B cell (primary cell): ENCODE measurements around the gene CD36. TPM values are rescaled to one million over a fixed set of nuclear protein-coding genes. Genes with fewer than 3 reads are reported as not detected.

Experiments
- ATAC-seq: fragments of 200-7000 bp; cut with Tn5 transposase; one replicate; pipeline ENCODE4 v1.10.0; 2021; ENCODE audit warnings: low read depth, mild to moderate bottlenecking, moderate number of reproducible peaks, moderate library complexity
- CTCF ChIA-PET: fragments of 350-600 bp; sonication (Branson Sonifier 250); formaldehyde crosslinking; loops from one replicate; lab custom pipeline; 2021; ENCODE audit warnings: antibody characterized with exemption, inconsistent platforms; lab: Charles Lee
- POLR2A ChIA-PET: fragments of 350-600 bp; sonication (Branson Sonifier 250); formaldehyde crosslinking; loops from one replicate; lab custom pipeline; 2021; ENCODE audit warnings: antibody characterized with exemption; lab: Charles Lee
- DNase-seq: peaks from one replicate; pipeline ENCODE4 v3.0.0; 2013
- H2AFZ ChIP-seq: 2 replicates; pipeline ENCODE4 v1.6.1; 2012; ENCODE audit warnings: mild to moderate bottlenecking, low read depth, low read length; ENCODE audit not compliant: insufficient read depth, poor library complexity, severe bottlenecking
- H3K27ac ChIP-seq, 2 donors: 1 replicate in 1 of 2; 2 replicates in 1 of 2; pipeline ENCODE4 v1.5.1; 2012 to 2013; ENCODE audit warnings: low read length in 2 of 2, mild to moderate bottlenecking in 2 of 2, moderate library complexity in 1 of 2
- H3K27me3 ChIP-seq, 4 experiments: fragments of 200-600 bp in 1 of 4; sonication (generic) in 1 of 4; replicated peaks in 1 of 4; 1 replicate in 2 of 4; 2 replicates in 2 of 4; pipeline versions ENCODE4 v1.6.1 to v1.7.0; 2013 to 2016; ENCODE audit warnings: low read length in 3 of 4, mild to moderate bottlenecking in 2 of 4, mixed read lengths in 1 of 4, moderate library complexity in 1 of 4; ENCODE audit not compliant: insufficient read depth in 4 of 4, control insufficient read depth in 3 of 4; ENCODE audit errors: control extremely low read depth in 1 of 4
- H3K36me3 ChIP-seq, 2 experiments: replicated peaks in 1 of 2; 1 replicate in 1 of 2; 2 replicates in 1 of 2; pipeline versions ENCODE4 v1.6.1 to v1.7.1; 2013; ENCODE audit warnings: low read length in 1 of 2; ENCODE audit not compliant: insufficient read depth in 2 of 2, control insufficient read depth in 1 of 2; ENCODE audit errors: control extremely low read depth in 1 of 2, extremely low read depth in 1 of 2
- H3K4me1 ChIP-seq, 2 donors: fragments of 200-600 bp in 1 of 2; sonication (generic) in 1 of 2; 1 replicate in 1 of 2; 2 replicates in 1 of 2; pipeline versions ENCODE4 v1.5.1 to v1.6.1; 2013 to 2017; ENCODE audit warnings: low read length in 2 of 2; ENCODE audit not compliant: control insufficient read depth in 2 of 2, insufficient read depth in 2 of 2
- H3K4me2 ChIP-seq: replicated peaks from 2 replicates; pipeline ENCODE3; 2012; ENCODE audit warnings: mild to moderate bottlenecking, low read depth, low read length; ENCODE audit not compliant: poor library complexity, severe bottlenecking
- H3K4me3 ChIP-seq, 5 experiments: fragments of 200-600 bp in 1 of 5; sonication (generic) in 1 of 5; 1 replicate in 3 of 5; 2 replicates in 2 of 5; pipeline versions ENCODE4 v1.5.1 to v1.7.0; 2011 to 2016; ENCODE audit warnings: low read length in 4 of 5, mild to moderate bottlenecking in 4 of 5, low read depth in 2 of 5, control low read depth in 1 of 5, moderate library complexity in 1 of 5; ENCODE audit not compliant: insufficient read depth in 1 of 5; ENCODE audit errors: control extremely low read depth in 1 of 5, extremely low read depth in 1 of 5
- H3K79me2 ChIP-seq: fragments of 200-600 bp; sonication (generic); one replicate; pipeline ENCODE4 v1.6.0; 2016; ENCODE audit warnings: low read length; ENCODE audit not compliant: control insufficient read depth, insufficient read depth
- H3K9ac ChIP-seq: fragments of 200-600 bp; sonication (generic); 2 replicates; pipeline ENCODE4 v1.6.1; 2017; ENCODE audit warnings: mild to moderate bottlenecking, low read length, moderate library complexity
- H3K9me3 ChIP-seq, 3 donors: one replicate each; pipeline versions ENCODE4 v1.6.1 to v1.7.1; 2013; ENCODE audit warnings: low read length in 2 of 3; ENCODE audit not compliant: control insufficient read depth in 2 of 3, insufficient read depth in 1 of 3; ENCODE audit errors: control extremely low read depth in 1 of 3
- H4K20me1 ChIP-seq: 2 replicates; pipeline ENCODE4 v1.6.0; 2012; ENCODE audit warnings: mild to moderate bottlenecking, low read length; ENCODE audit not compliant: insufficient read depth, control insufficient read depth, poor library complexity, severe bottlenecking
- H3K27ac Mint-ChIP-seq: one replicate; pipeline ENCODE4 v1.8.0; 2021; ENCODE audit warnings: mixed read lengths
- H3K27me3 Mint-ChIP-seq: one replicate; pipeline ENCODE4 v1.8.0; 2021; ENCODE audit warnings: mixed read lengths
- H3K4me1 Mint-ChIP-seq: one replicate; pipeline ENCODE4 v1.8.0; 2021; ENCODE audit warnings: mixed read lengths
- H3K4me3 Mint-ChIP-seq: one replicate; pipeline ENCODE4 v1.8.0; 2021; ENCODE audit warnings: mixed read lengths
- H3K9me3 Mint-ChIP-seq: one replicate; pipeline ENCODE4 v1.8.0; 2022; ENCODE audit warnings: mixed read lengths; ENCODE audit not compliant: insufficient read depth
- EZH2 ChIP-seq: IDR thresholded peaks from 2 replicates; pipeline ENCODE4 v1.6.1; 2012; ENCODE audit warnings: borderline replicate concordance, low read depth, mild to moderate bottlenecking, moderate library complexity, low read length; ENCODE audit not compliant: insufficient read depth, poor library complexity, severe bottlenecking
- WGBS: methylation state at CpG from one replicate; pipeline ENCODE4 v1.1.5; 2013; ENCODE audit warnings: missing lambda C conversion rate; ENCODE audit not compliant: insufficient coverage; 5-methylcytosine and 5-hydroxymethylcytosine counted together
- intact Hi-C: fragments of 100-400 bp; cut with micrococcal nuclease; formaldehyde crosslinking; loops from one replicate; pipeline ENCODE4 v1.10.0; 2022
- polyA plus RNA-seq: library from polyadenylated mRNA; depleted of rRNA; stranded (reverse); fragments of >200 nt; gene quantifications from 2 replicates; pipeline ENCODE4 v1.2.3, GENCODE V29; 2012
- total RNA-seq, 2 donors: library from RNA; stranded (reverse); fragments of 120-200 nt in 1 of 2; gene quantifications; 1 replicate in 1 of 2; 2 replicates in 1 of 2; pipeline versions ENCODE4 v1.2.3 to v1.2.4, GENCODE V29; 2013 to 2022
- TF ChIP-seq, protein P1 (sequence below): fragments of 200-600 bp; IDR thresholded peaks from one replicate; pipeline ENCODE4 v1.8.0; 2022; ENCODE audit warnings: antibody characterized with exemption, mild to moderate bottlenecking

The CD36 gene
- total and polyA plus RNA-seq, 2 donors (not counting 1 experiment from before 2014, with no cell fraction given), result 0.37 to 2.3 TPM

DNA sequence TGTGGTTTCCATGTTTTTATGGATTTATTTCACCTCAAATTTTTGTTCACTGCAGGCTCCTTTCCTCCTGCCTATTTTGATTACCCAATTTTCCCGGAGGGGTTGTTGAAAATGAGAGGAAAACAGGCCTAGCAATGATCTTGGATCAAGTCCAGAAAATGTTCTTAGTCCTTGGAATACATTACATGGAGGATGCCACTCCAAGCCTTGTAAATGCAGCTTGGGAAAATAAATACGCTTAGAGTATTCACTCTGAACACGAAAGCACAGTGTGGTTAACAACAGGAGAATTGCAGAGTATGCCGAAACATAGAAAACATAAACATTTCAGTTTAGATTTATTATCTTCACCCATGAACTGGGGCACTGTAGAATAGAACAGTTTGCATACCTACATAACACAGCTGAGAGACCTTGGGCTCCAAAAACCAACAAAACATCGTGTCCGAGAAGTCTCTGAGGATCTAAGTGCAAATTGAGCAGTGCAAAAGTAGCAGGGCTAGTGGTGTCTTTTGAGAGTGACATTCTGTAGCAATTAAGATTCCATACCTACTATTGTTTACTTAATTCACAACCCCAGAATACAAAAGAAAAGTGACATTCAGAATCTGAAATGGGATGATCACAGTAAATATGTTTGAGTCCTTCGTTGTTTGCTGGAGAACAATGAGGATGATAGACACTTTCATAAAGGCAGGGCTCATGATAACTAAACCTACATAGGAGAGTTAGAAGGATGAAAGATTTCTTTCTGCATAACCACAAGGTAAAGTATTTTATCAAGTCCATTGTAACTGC is 7.6 kb upstream of the CD36 start:
- no peaks in the 10 kb centered on the region for H3K4me1 ChIP-seq
- no peak for ATAC-seq
- no peaks in the 10 kb centered on the region for H3K27me3 ChIP-seq
- H3K79me2 ChIP-seq, result no peaks in the 10 kb centered on the region
- H2AFZ ChIP-seq, result no peak overlapping the region
- intact Hi-C loops, result no loop called here
- Mint-ChIP-seq H3K27ac (no peak overlapping the region), H3K27me3 (no peaks in the 10 kb centered on the region), H3K4me1 (peaks cover 1% of the 10 kb centered on the region), H3K4me3 (no peak overlapping the region), H3K9me3 (no peaks in the 10 kb centered on the region)
- no peak overlapping the region for H3K27ac ChIP-seq
- no peak for TF ChIP-seq EZH2
- TF ChIP-seq, protein P1, sequence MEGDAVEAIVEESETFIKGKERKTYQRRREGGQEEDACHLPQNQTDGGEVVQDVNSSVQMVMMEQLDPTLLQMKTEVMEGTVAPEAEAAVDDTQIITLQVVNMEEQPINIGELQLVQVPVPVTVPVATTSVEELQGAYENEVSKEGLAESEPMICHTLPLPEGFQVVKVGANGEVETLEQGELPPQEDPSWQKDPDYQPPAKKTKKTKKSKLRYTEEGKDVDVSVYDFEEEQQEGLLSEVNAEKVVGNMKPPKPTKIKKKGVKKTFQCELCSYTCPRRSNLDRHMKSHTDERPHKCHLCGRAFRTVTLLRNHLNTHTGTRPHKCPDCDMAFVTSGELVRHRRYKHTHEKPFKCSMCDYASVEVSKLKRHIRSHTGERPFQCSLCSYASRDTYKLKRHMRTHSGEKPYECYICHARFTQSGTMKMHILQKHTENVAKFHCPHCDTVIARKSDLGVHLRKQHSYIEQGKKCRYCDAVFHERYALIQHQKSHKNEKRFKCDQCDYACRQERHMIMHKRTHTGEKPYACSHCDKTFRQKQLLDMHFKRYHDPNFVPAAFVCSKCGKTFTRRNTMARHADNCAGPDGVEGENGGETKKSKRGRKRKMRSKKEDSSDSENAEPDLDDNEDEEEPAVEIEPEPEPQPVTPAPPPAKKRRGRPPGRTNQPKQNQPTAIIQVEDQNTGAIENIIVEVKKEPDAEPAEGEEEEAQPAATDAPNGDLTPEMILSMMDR, result no peak
- no peaks in the 10 kb centered on the region for H3K36me3 ChIP-seq
- no peaks in the 10 kb centered on the region for H3K9me3 ChIP-seq
- 100% methylated on average over 1 of the region's 7 CpGs for WGBS
- no peak overlapping the region for H3K4me3 ChIP-seq
- no peak for DNase-seq
- H3K4me2 ChIP-seq, result no peak overlapping the region
- no peaks in the 10 kb centered on the region for H4K20me1 ChIP-seq
- POLR2A ChIA-PET, result no interaction called here
- CTCF ChIA-PET, result no interaction called here
- no peak overlapping the region for H3K9ac ChIP-seq

DNA sequence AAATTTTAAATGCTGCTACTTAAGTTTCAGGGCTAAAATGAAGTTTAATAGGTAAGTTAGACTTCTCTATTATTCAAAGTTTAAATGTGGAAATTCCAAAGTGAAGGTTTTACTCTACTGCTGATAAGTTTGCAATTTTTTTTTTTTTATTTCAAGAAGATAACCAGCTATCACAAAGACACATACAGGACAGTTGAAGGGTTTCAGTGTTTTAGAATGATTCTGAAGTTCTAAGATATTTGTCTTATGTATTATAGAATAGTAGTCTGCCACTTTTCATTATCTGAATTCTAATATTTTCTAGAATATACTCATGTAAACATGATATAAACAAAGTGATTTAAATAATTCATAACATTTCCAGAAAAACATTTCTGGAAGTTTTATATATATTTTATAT is 7.0 kb upstream of the CD36 start:
- no peaks in the 10 kb centered on the region for H4K20me1 ChIP-seq
- H3K79me2 ChIP-seq, result no peaks in the 10 kb centered on the region
- TF ChIP-seq, protein P1, result no peak
- no peak for TF ChIP-seq EZH2
- no peak overlapping the region for H3K4me3 Mint-ChIP-seq
- H3K4me2 ChIP-seq, result no peak overlapping the region
- peaks cover 1% of the 10 kb centered on the region for H3K4me1 Mint-ChIP-seq
- no peaks in the 10 kb centered on the region for H3K36me3 ChIP-seq
- no peak overlapping the region for H3K9ac ChIP-seq
- H3K9me3 Mint-ChIP-seq, result no peaks in the 10 kb centered on the region
- H3K9me3 ChIP-seq, result no peaks in the 10 kb centered on the region
- ATAC-seq, result no peak
- intact Hi-C loops, result no loop called here
- ChIA-PET POLR2A (no interaction called here), CTCF (no interaction called here)
- no peak overlapping the region for H3K27ac Mint-ChIP-seq
- no peak overlapping the region for H3K27ac ChIP-seq
- no peak overlapping the region for H3K4me3 ChIP-seq
- H3K27me3 ChIP-seq, result no peaks in the 10 kb centered on the region
- no peak for DNase-seq
- no peaks in the 10 kb centered on the region for H3K4me1 ChIP-seq
- H2AFZ ChIP-seq, result no peak overlapping the region
- H3K27me3 Mint-ChIP-seq, result no peaks in the 10 kb centered on the region
